Naive thymus-derived CD8-positive, alpha-beta T cell (primary cell): ENCODE results near the gene ELOVL2. TPM values are rescaled to one million over a fixed set of nuclear protein-coding genes. Genes with fewer than 3 reads are reported as not detected.
"Not testable (repeated sequence)": the region's sequence is repeated elsewhere in the genome, so short reads cannot be mapped to it uniquely, and the experiment has no call there.

ENCODE experiments used
- ATAC-seq, 2 donors: fragments of 150-1000 bp; cut with Tn5 transposase in 1 of 2; sonication (Bioruptor Pico), chemical (Tn5 transposase) in 1 of 2; 1 replicate in 1 of 2; 2 replicates in 1 of 2; pipeline ENCODE4 v1.10.0; 2021; ENCODE audit warnings: mild to moderate bottlenecking in 2 of 2, moderate library complexity in 2 of 2
- POLR2A ChIA-PET: fragments of 350-600 bp; sonication (Branson Sonifier 250); formaldehyde crosslinking; loops from one replicate; lab custom pipeline; 2021; ENCODE audit warnings: antibody characterized with exemption; lab: Charles Lee
- DNase-seq, 10 donors: peaks; one replicate each; pipeline versions ENCODE4 v3.0.0 to v3.0.0-alpha.2; 2020 to 2022
- H3K27ac Mint-ChIP-seq, 10 donors: one replicate each; pipeline ENCODE4 v1.8.0; 2020 to 2022; ENCODE audit warnings: mild to moderate bottlenecking in 10 of 10, mixed read lengths in 10 of 10, moderate library complexity in 4 of 10, inconsistent platforms in 1 of 10
- H3K27me3 Mint-ChIP-seq, 5 donors: one replicate each; pipeline ENCODE4 v1.8.0; 2021 to 2022; ENCODE audit warnings: mixed read lengths in 5 of 5
- H3K36me3 Mint-ChIP-seq, 3 donors: one replicate each; pipeline ENCODE4 v1.8.0; 2020 to 2022; ENCODE audit warnings: mixed read lengths in 3 of 3, mild to moderate bottlenecking in 2 of 3, inconsistent platforms in 1 of 3
- H3K4me1 Mint-ChIP-seq, 4 donors: one replicate each; pipeline ENCODE4 v1.8.0; 2021 to 2022; ENCODE audit warnings: mixed read lengths in 4 of 4
- H3K4me3 Mint-ChIP-seq, 10 donors: one replicate each; pipeline ENCODE4 v1.8.0; 2020 to 2022; ENCODE audit warnings: mild to moderate bottlenecking in 10 of 10, mixed read lengths in 10 of 10, moderate library complexity in 6 of 10, inconsistent platforms in 1 of 10
- H3K9me3 Mint-ChIP-seq, 9 donors: one replicate each; pipeline ENCODE4 v1.8.0; 2020 to 2022; ENCODE audit warnings: mixed read lengths in 9 of 9, mild to moderate bottlenecking in 3 of 9, inconsistent platforms in 1 of 9, moderate library complexity in 1 of 9
- polyA plus RNA-seq, 3 donors: library from polyadenylated mRNA; unstranded; fragments of 300-500 nt; fragmentation: Illumina TruSeq; gene quantifications; one replicate each; pipeline ENCODE4 v1.2.3, GENCODE V29; 2021
- total RNA-seq, 8 experiments: library from RNA in 2 of 8; stranded (reverse) in 2 of 8; gene quantifications; one replicate each; pipeline ENCODE4 v1.2.3 and lab custom pipeline; 2021 to 2026

Gene ELOVL2
- total and polyA plus RNA-seq, 5 experiments from 2014 or later: not detected

DNA sequence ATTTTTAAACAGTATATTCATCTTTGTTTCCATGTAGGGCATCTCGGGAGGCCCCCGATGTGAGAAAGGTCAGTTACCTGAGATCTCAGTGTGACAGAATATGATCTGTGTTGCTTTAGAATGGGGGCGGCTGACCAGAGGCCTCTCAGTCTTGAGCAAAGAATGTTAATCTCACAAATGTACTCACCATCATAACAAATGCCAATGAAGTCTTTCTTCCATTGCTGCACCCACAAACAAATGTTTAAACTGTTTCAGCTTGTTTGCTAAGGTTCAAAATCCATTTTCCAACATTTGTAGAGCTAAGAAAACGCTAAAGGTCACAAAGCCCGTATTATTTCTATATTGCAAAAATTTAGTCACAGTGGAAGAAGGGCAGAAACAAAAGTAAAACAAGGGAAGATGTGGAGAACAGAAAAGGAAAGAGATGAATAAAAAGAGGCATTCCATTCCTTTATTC, 31.8 kb downstream of the ELOVL2 start:
- Mint-ChIP-seq H3K4me1 (no peaks in the 10 kb centered on the region), H3K27ac (no peak overlapping the region), H3K36me3 (no peaks in the 10 kb centered on the region), H3K9me3 (no peaks in the 10 kb centered on the region), H3K4me3 (no peak overlapping the region), H3K27me3 (peaks cover 22 to 38% (median 25%) of the 10 kb centered on the region in 5 donors)
- ATAC-seq (no peak), DNase-seq (no peak)
- POLR2A ChIA-PET: no interaction called here

GRCh38 chr6:11011787-11012234, 32.3 kb downstream of the ELOVL2 start:
- H3K4me3 Mint-ChIP-seq: no peak overlapping the region
- no peaks in the 10 kb centered on the region for H3K4me1 Mint-ChIP-seq
- H3K27ac Mint-ChIP-seq: no peak overlapping the region
- H3K27me3 Mint-ChIP-seq: peaks cover 22 to 38% (median 25%) of the 10 kb centered on the region in 5 donors
- ATAC-seq (no peak), DNase-seq (no peak)
- POLR2A ChIA-PET: no interaction called here
- no peaks in the 10 kb centered on the region for H3K36me3 Mint-ChIP-seq
- H3K9me3 Mint-ChIP-seq: no peaks in the 10 kb centered on the region

- H3K36me3 Mint-ChIP-seq: no peaks in the 10 kb centered on the region
- H3K27me3 Mint-ChIP-seq: peaks cover 12 to 25% (median 19%) of the 10 kb centered on the region in 5 donors
- ATAC-seq (no peak), DNase-seq (no peak)
- POLR2A ChIA-PET: no interaction called here
- H3K9me3 Mint-ChIP-seq: no peaks in the 10 kb centered on the region
- no peaks in the 10 kb centered on the region for H3K4me1 Mint-ChIP-seq
- H3K4me3 Mint-ChIP-seq: no peak overlapping the region
- H3K27ac Mint-ChIP-seq: no peak overlapping the region
Observed at GRCh38 chr6:11009353-11009752, 34.8 kb downstream of the ELOVL2 start.

- peaks cover 12 to 22% (median 19%) of the 10 kb centered on the region in 5 donors for H3K27me3 Mint-ChIP-seq
- no peak overlapping the region for H3K4me3 Mint-ChIP-seq
- no peaks in the 10 kb centered on the region for H3K9me3 Mint-ChIP-seq
- no peak overlapping the region for H3K27ac Mint-ChIP-seq
- H3K36me3 Mint-ChIP-seq: no peaks in the 10 kb centered on the region
- POLR2A ChIA-PET: no interaction called here
- ATAC-seq: no peak
- no peak for DNase-seq
- no peaks in the 10 kb centered on the region for H3K4me1 Mint-ChIP-seq
Observed at GRCh38 chr6:11008821-11009220, 35.3 kb downstream of the ELOVL2 start.

DNA sequence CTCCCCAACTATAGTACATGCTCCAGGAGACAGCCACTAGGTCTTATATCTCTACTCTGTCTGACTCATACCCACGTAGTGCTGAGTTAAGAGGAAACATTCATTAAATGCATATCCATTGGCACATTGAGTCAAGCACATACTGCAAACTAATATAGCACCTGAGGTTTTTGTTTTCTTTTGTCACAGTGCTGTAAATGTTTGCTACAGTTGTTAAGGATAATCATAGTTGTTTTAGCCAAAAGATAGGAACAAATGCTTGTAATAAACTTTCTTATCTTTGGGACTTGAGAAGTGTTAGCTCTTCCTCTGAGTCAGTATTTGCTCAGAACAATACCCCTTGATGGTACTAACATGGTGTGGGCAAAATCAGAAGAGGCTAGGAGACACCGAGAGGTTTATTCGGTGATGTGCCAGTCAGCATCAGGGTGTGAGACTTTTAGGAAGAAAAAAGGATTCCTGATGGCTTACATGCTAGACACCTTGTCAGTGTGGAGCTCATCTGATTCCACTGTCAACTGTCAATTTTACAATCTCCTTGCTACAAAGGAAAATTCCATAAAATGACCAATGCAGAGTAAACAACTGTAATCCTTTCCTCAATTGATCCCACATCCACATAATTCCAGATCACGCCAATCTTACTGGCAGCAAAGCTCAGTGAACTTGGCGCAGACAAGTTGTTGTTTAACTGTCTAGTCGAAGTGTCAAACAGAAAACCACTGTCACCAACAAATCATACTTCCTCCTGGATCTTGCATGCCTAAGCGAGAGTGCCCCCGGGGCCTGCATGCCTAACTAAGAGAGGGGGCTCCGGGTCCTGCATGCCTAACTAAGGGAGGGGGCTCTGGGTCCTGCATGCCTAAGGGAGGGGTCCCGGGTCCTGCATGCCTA, 36.1 kb downstream of the ELOVL2 start:
- Mint-ChIP-seq H3K36me3 (no peaks in the 10 kb centered on the region), H3K4me1 (no peaks in the 10 kb centered on the region), H3K27ac (no peak overlapping the region), H3K9me3 (peaks cover 0 to 2% (median 0%) of the 10 kb centered on the region in 9 donors), H3K27me3 (peaks cover 8 to 21% (median 15%) of the 10 kb centered on the region in 5 donors), H3K4me3 (no peak overlapping the region)
- POLR2A ChIA-PET: no interaction called here
- DNase-seq (no peak), ATAC-seq (no peak)

DNA sequence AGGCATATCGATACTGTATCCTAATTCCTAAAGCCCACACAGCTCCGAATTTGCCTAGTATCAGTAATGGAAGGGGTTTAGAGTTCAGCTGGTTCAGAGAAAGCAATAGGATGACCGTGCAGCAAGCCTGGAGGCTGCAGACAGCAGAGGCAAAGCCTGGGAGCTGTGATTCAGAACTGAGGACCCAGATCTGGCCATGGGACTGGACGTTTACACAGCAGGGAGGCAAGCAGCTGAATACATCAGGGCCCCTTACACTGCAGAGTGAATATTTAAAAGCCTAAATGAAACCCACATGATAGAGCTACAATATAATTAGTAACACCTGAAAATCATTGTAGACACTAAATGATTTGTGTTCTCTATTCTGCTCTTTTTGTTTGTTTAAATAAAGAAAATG, 38.0 kb downstream of the ELOVL2 start:
- Mint-ChIP-seq H3K27ac (no peak overlapping the region), H3K4me3 (no peak overlapping the region), H3K27me3 (peaks cover 9 to 21% (median 18%) of the 10 kb centered on the region in 5 donors), H3K36me3 (no peaks in the 10 kb centered on the region), H3K9me3 (peaks cover 0 to 2% (median 0%) of the 10 kb centered on the region in 9 donors), H3K4me1 (no peaks in the 10 kb centered on the region)
- DNase-seq (no peak), ATAC-seq (no peak)
- POLR2A ChIA-PET: no interaction called here

- POLR2A ChIA-PET, H3K4me3 Mint-ChIP-seq, H3K36me3 Mint-ChIP-seq, ATAC-seq, H3K9me3 Mint-ChIP-seq, H3K4me1 Mint-ChIP-seq, H3K27ac Mint-ChIP-seq, DNase-seq: not testable (repeated sequence)
- peaks cover 6 to 18% (median 11%) of the 10 kb centered on the region in 5 donors for H3K27me3 Mint-ChIP-seq
Observed at GRCh38 chr6:11003297-11003696, 40.8 kb downstream of the ELOVL2 start.

- Mint-ChIP-seq H3K27ac (no peak overlapping the region), H3K4me1 (no peaks in the 10 kb centered on the region), H3K4me3 (no peak overlapping the region), H3K36me3 (no peaks in the 10 kb centered on the region), H3K9me3 (peaks cover 0 to 2% (median 0%) of the 10 kb centered on the region in 9 donors), H3K27me3 (peaks cover 6 to 18% (median 11%) of the 10 kb centered on the region in 5 donors)
- no peak for DNase-seq
- ATAC-seq: no peak
- POLR2A ChIA-PET: no interaction called here
Observed at GRCh38 chr6:11002176-11002575, 41.9 kb downstream of the ELOVL2 start.

DNA sequence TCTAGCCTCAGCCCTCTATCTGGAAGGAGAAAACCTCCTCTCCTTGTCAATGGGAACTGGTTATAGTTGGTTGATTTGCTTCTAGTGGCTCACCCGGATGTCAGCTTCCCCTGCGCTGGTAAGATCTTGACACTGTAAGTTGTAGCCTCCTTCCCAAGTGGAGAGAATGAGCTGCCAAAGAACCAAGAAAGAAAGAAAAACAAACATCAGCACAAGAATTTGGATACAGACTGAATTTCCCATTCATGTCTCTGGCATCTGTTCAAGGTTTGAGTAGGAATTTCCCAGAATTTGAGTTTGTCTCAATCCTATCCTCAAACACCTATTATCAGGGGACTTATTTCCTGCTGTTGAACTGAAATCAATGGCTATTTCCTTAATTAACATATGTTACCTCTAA, 44.1 kb downstream of the ELOVL2 start:
- POLR2A ChIA-PET: no interaction called here
- Mint-ChIP-seq H3K27ac (no peak overlapping the region), H3K4me3 (no peak overlapping the region), H3K9me3 (peaks cover 0 to 2% (median 0%) of the 10 kb centered on the region in 9 donors), H3K4me1 (no peaks in the 10 kb centered on the region), H3K27me3 (peaks cover 6 to 18% (median 11%) of the 10 kb centered on the region in 5 donors), H3K36me3 (no peaks in the 10 kb centered on the region)
- no peak for ATAC-seq
- DNase-seq: no peak

- ATAC-seq (no peak), DNase-seq (no peak)
- H3K9me3 Mint-ChIP-seq: no peaks in the 10 kb centered on the region
- H3K4me1 Mint-ChIP-seq: no peaks in the 10 kb centered on the region
- no peak overlapping the region for H3K27ac Mint-ChIP-seq
- H3K4me3 Mint-ChIP-seq: no peak overlapping the region
- peaks cover 4 to 19% (median 6%) of the 10 kb centered on the region in 5 donors for H3K27me3 Mint-ChIP-seq
- POLR2A ChIA-PET: no interaction called here
- H3K36me3 Mint-ChIP-seq: no peaks in the 10 kb centered on the region
Observed at GRCh38 chr6:10995114-10995707, 48.9 kb downstream of the ELOVL2 start.

DNA sequence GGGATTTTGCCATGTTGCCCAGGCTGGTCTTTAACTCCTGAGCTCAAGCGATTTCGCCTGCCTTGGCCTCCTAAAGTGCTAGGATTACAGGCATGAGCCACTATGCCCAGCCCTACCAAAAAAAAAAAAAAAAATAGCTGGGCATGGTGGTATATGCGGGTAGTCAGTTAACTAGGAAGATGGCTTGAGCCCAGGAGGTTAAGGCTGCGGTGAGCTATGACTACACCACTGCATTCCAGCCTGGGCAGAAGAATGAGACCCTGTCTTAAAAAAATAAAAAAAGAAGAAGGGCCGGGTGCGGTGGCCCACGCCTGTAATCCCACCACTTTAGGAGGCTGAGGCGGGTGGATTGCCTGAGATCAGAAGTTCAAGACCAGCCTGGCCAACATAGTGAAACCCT, 50.2 kb downstream of the ELOVL2 start:
- POLR2A ChIA-PET: no interaction called here
- H3K4me1 Mint-ChIP-seq: no peaks in the 10 kb centered on the region
- peaks cover 0 to 1% (median 0%) of the 10 kb centered on the region in 3 donors for H3K36me3 Mint-ChIP-seq
- no peak overlapping the region for H3K27ac Mint-ChIP-seq
- no peak for ATAC-seq
- H3K27me3 Mint-ChIP-seq: peaks cover 0 to 9% (median 6%) of the 10 kb centered on the region in 5 donors
- no peak for DNase-seq
- no peak overlapping the region for H3K4me3 Mint-ChIP-seq
- no peaks in the 10 kb centered on the region for H3K9me3 Mint-ChIP-seq

GRCh38 chr6:10991115-10991514, 53.0 kb downstream of the ELOVL2 start:
- Mint-ChIP-seq H3K4me3 (no peak overlapping the region), H3K27ac (no peak overlapping the region), H3K36me3 (peaks cover 0 to 2% (median 0%) of the 10 kb centered on the region in 3 donors), H3K9me3 (peaks cover 0 to 8% (median 0%) of the 10 kb centered on the region in 9 donors), H3K27me3 (peaks cover 0 to 29% (median 11%) of the 10 kb centered on the region in 5 donors), H3K4me1 (no peaks in the 10 kb centered on the region)
- POLR2A ChIA-PET: no interaction called here
- no peak for DNase-seq
- no peak for ATAC-seq

DNA sequence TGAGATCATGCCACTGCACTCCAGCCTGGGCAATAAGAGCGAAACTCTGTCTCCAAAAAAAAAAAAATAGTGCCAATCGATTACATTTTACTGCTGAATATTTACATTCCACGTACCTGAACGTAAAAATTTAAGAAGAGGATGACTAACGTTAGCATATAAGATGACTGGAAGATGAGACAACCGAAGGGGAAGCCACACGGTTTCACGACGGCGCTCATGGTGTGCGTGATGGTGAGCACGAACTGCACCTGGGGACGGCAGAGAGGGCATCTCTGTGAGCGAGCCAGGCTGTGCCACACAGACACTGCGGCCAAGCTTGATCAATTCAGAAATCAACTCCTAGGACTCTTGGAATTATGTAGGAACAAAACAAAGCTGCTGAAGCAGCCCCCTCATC, 54.5 kb downstream of the ELOVL2 start:
- H3K27ac Mint-ChIP-seq: no peak overlapping the region
- H3K4me3 Mint-ChIP-seq: no peak overlapping the region
- POLR2A ChIA-PET: no interaction called here
- H3K36me3 Mint-ChIP-seq: peaks cover 0 to 2% (median 2%) of the 10 kb centered on the region in 3 donors
- H3K9me3 Mint-ChIP-seq: peaks cover 0 to 8% (median 0%) of the 10 kb centered on the region in 9 donors
- peaks cover 0 to 29% (median 11%) of the 10 kb centered on the region in 5 donors for H3K27me3 Mint-ChIP-seq
- H3K4me1 Mint-ChIP-seq: no peaks in the 10 kb centered on the region
- DNase-seq (no peak), ATAC-seq (no peak)
